Memory B cell (primary cell): Measurements from ENCODE around the gene ALG14.

Source experiments
- ATAC-seq: fragments of 150-1000 bp; cut with Tn5 transposase; 2 replicates; pipeline ENCODE4 v1.10.0; 2021; ENCODE audit warnings: low read depth, mild to moderate bottlenecking, moderate library complexity
- DNase-seq, 2 donors: peaks; one replicate each; pipeline ENCODE4 v3.0.0; 2022; ENCODE audit warnings: low spot score in 2 of 2
- H3K27ac Mint-ChIP-seq: one replicate; pipeline ENCODE4 v1.8.0; 2022; ENCODE audit warnings: mild to moderate bottlenecking, moderate library complexity, mixed read lengths
- H3K27me3 Mint-ChIP-seq: one replicate; pipeline ENCODE4 v1.8.0; 2022; ENCODE audit warnings: mixed read lengths
- H3K36me3 Mint-ChIP-seq: one replicate; pipeline ENCODE4 v1.8.0; 2022; ENCODE audit warnings: mild to moderate bottlenecking, mixed read lengths
- H3K4me1 Mint-ChIP-seq: one replicate; pipeline ENCODE4 v1.8.0; 2022; ENCODE audit warnings: mixed read lengths
- H3K4me3 Mint-ChIP-seq: one replicate; pipeline ENCODE4 v1.8.0; 2022; ENCODE audit warnings: mild to moderate bottlenecking, moderate library complexity, mixed read lengths
- H3K9me3 Mint-ChIP-seq: one replicate; pipeline ENCODE4 v1.8.0; 2022; ENCODE audit warnings: mixed read lengths

The ALG14 gene

DNA sequence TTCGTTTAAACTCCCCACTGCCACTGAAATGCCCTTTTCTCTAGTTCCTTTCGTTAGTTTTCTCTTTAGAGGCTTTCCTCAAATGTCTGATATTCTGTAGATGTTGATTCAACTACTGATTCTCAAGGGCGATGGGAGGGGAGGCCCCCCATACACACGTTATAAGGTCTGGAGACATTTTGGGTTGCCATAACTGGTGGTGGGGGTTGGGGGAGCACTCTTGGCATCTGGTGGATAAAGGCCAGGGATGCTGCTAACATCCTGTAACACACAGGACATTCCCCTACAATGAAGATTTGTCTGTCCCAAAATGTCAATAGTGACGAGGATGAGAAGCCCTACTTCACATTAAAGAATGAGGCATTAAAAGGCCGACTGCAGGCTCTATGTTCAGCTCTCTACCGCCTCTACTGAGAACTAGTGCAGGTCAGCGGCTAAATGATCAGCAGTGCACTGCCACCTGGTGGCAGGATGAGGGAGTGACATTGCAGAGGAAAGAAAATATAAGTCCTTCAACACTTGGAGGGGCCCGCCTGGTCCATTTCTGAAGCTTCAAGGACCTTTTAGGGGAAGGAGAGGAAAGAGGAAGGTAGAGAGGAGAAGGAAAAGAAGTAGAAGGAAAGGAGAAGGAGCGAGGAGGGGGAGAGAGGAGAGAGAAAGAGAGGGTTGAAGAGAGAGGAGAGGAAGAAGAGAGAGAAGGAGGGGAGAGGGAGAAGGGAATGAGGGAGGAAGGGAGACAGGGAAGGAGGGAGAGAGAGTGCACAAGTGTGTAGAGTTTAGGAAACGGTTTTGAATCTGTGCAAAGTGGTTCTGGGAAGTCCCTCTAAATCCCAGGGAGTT, 29.4 kb downstream of the ALG14 start:
- H3K4me1 Mint-ChIP-seq, result no peaks in the 10 kb centered on the region
- H3K27me3 Mint-ChIP-seq, result no peaks in the 10 kb centered on the region
- DNase-seq (peak; percentile 76 to 79), ATAC-seq (peak; percentile 95)
- no peaks in the 10 kb centered on the region for H3K9me3 Mint-ChIP-seq
- H3K36me3 Mint-ChIP-seq, result peaks cover 4% of the 10 kb centered on the region
- no peak overlapping the region for H3K27ac Mint-ChIP-seq
- no peak overlapping the region for H3K4me3 Mint-ChIP-seq

DNA sequence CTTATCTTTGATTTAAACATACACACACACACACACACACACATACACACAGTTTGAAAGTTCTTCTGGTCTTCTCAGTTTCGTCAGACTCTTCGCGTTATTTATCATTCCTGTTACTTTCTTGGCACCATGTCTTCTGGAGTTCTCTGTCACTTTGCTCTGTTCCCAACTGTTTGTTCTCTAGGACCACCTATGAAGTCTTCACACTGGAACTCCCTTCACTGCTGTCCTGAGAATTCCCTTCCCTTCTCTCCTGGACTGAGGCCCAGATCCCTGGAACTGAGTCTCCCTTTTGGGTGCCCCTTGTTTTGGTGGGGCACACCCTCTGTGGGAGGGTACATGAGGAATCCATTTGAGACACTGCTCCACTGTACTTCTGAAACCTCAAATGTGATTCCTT, 30.5 kb downstream of the ALG14 start:
- DNase-seq (no peak), ATAC-seq (no peak)
- Mint-ChIP-seq H3K4me1 (no peaks in the 10 kb centered on the region), H3K36me3 (peaks cover 4% of the 10 kb centered on the region), H3K4me3 (no peak overlapping the region), H3K27ac (no peak overlapping the region), H3K9me3 (no peaks in the 10 kb centered on the region), H3K27me3 (no peaks in the 10 kb centered on the region)

DNA sequence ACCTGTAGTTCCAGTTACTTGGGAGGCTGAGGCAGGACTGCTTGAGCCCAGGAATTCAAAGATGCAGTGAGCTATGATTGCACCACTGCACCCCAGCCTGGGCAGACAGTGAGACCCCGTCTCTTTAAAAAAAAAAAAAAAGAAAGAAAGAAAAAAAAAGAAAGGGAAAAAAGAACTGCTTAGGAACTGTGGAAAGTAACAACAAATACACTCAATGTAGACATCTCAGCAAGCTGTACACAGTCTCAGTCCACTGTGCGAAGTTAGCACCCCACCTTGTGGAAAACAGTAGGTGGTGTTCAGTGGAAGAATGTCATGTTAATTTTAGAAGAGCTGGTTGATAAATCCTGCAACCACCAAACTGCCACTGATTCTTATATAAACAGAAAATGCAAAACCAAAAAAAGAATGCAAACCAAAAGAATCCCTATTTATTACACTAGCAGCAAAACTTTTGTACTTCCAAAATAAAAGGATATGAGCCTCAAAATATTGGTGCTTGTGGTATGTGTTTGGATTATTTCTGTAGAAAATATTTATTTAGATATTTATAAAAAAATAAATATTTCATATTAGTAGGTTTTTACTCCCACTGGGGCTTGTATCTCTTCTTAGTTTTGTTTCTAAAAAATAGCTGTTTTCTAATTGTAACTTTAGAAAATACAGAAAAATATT, 31.1 kb downstream of the ALG14 start:
- DNase-seq (no peak), ATAC-seq (peak; percentile 48)
- Mint-ChIP-seq H3K4me1 (no peaks in the 10 kb centered on the region), H3K4me3 (no peak overlapping the region), H3K36me3 (peaks cover 4% of the 10 kb centered on the region), H3K27ac (no peak overlapping the region), H3K9me3 (no peaks in the 10 kb centered on the region), H3K27me3 (no peaks in the 10 kb centered on the region)

DNA sequence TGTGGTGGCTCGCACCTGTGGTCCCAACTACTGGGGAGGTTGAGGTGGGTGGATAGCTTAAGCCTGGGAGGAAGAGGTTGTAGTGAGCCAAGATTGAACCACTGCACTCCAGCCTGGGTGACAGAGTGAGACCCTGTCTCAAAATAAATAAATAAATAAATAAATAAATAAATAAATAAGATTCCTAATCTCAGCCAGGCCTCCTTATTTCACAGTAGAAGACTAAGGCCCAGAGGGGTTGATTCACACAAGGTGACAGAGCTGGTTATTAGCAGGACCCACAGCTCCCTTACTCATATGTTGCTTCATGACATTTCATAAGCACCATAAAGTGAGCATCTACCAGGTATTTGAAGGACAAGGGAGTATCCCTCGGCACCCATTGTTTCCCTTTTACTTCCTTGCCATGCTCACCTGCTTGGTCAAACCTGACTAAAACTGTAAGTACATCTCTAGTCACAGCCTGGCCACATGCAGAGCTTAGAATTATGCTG, 32.7 kb downstream of the ALG14 start:
- H3K27ac Mint-ChIP-seq, result no peak overlapping the region
- DNase-seq, result no peak
- H3K36me3 Mint-ChIP-seq, result peaks cover 4% of the 10 kb centered on the region
- no peaks in the 10 kb centered on the region for H3K27me3 Mint-ChIP-seq
- ATAC-seq, result no peak
- H3K4me1 Mint-ChIP-seq, result no peaks in the 10 kb centered on the region
- no peak overlapping the region for H3K4me3 Mint-ChIP-seq
- no peaks in the 10 kb centered on the region for H3K9me3 Mint-ChIP-seq

DNA sequence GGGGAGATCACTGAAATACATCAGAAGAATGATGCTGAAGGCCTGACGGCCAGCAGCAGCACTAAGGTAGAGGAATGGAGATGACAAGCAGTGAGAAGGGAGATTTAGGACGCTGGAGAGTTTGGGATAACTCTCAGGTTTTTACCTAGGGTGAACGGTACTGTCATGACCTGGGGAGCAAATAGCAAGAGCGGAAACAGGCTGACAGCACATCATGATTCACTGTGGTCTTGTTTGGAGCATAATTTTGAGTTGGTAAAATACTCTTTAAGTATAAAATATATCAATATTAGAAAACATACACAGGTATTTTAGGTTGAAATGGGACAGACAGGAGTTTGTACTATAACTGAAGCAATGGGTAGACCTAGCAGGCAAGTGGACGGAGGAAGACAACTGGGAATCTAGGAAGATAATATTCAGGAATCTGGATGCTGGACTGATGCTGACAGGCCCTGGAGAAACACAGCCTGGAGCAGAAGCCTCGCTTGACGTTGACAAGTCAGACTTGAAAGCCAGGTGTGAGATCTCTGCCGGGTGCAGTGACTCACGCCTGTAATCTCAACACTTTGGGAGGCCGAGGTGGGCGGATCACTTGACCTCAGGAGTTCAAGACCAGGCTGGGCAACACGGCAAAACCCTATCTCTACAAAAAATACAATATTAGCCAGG, 33.3 kb downstream of the ALG14 start:
- DNase-seq (no peak), ATAC-seq (no peak)
- Mint-ChIP-seq H3K27ac (no peak overlapping the region), H3K9me3 (no peaks in the 10 kb centered on the region), H3K4me1 (no peaks in the 10 kb centered on the region), H3K36me3 (peaks cover 4% of the 10 kb centered on the region), H3K27me3 (no peaks in the 10 kb centered on the region), H3K4me3 (no peak overlapping the region)

DNA sequence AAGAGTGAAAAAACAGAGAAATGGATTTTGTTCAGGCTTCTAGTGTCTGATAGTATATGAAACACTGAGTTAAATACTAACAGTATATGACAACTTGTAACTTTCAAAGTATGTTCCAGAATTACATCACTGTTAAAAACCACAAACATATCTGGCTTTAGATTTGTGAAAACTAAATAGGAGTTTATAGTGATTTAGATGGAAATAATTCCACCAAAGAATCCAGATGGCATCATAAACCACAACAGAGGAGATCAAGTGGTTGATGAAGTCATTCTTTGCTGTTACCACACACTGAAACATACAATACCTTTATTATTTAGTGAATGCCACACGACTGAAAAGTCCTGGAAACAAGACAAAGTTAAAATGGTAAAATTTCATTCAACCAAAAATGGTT, 37.2 kb downstream of the ALG14 start:
- Mint-ChIP-seq H3K36me3 (peaks cover 6% of the 10 kb centered on the region), H3K27ac (no peak overlapping the region), H3K4me1 (no peaks in the 10 kb centered on the region), H3K4me3 (no peak overlapping the region), H3K9me3 (no peaks in the 10 kb centered on the region), H3K27me3 (no peaks in the 10 kb centered on the region)
- no peak for DNase-seq
- ATAC-seq, result no peak

DNA sequence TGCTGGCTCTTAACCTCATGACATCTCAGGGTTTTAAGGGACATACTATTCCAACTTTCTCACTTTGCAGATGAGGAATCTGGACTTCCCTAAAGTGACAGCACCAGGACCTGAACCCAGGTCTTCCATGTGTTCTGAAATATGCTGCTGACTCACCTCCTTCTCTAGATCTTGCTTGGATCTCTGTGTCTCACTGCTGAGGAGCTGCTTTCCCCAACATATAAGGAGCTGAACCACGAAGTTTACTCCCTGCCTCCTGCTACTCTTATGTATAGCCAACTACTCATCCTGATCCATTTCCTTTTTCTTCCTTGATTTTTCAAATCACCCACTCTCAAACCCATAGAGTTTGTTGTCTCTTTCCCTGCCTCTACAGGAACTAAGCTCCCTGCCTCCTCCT, 38.2 kb downstream of the ALG14 start:
- no peak overlapping the region for H3K4me3 Mint-ChIP-seq
- no peaks in the 10 kb centered on the region for H3K9me3 Mint-ChIP-seq
- H3K36me3 Mint-ChIP-seq, result peaks cover 6% of the 10 kb centered on the region
- no peaks in the 10 kb centered on the region for H3K4me1 Mint-ChIP-seq
- ATAC-seq, result no peak
- H3K27me3 Mint-ChIP-seq, result no peaks in the 10 kb centered on the region
- no peak overlapping the region for H3K27ac Mint-ChIP-seq
- DNase-seq, result no peak

DNA sequence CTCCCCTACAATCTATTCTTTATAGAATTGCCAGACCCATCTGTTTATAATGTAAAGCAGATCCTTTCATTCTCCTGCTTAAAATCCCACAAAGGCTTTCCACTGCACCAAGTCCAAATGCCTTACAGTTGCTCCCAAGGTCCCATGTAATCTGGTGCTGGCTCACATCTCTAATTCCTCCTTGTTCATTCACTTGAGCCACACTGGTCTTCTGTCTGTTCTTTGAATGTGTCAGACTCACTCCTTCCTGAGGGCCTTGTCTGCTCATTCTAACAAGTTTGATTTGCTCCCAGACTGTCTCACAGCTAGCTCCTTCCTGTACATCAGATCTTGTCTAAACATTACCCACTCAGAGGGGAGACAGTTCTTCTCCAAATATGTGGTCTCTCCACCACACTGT, 38.9 kb downstream of the ALG14 start:
- Mint-ChIP-seq H3K27ac (no peak overlapping the region), H3K9me3 (peaks cover 1% of the 10 kb centered on the region), H3K27me3 (no peaks in the 10 kb centered on the region), H3K4me1 (no peaks in the 10 kb centered on the region), H3K36me3 (peaks cover 9% of the 10 kb centered on the region), H3K4me3 (no peak overlapping the region)
- DNase-seq (no peak), ATAC-seq (no peak)

DNA sequence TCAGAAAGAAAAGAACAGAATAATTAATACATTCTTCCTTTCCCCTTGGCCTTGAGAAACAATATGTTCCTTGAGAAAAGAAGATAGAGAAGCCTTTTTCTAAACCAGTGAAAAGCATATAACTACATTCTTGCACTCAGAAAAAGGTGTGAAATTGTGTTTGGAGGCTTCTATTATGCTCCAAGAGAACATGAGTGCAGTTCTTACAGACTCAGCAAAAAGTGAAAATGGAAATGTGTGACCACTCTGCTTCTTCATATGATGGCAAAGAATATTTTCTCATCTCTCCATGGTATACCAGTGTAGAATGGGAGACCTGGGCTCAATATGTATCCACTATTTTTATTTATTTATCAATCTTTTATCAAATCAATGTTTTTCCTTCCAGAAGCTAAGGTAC, 43.2 kb downstream of the ALG14 start:
- peaks cover 26% of the 10 kb centered on the region for H3K36me3 Mint-ChIP-seq
- DNase-seq, result no peak
- no peak overlapping the region for H3K27ac Mint-ChIP-seq
- H3K9me3 Mint-ChIP-seq, result peaks cover 4% of the 10 kb centered on the region
- ATAC-seq, result no peak
- no peaks in the 10 kb centered on the region for H3K27me3 Mint-ChIP-seq
- no peaks in the 10 kb centered on the region for H3K4me1 Mint-ChIP-seq
- no peak overlapping the region for H3K4me3 Mint-ChIP-seq

DNA sequence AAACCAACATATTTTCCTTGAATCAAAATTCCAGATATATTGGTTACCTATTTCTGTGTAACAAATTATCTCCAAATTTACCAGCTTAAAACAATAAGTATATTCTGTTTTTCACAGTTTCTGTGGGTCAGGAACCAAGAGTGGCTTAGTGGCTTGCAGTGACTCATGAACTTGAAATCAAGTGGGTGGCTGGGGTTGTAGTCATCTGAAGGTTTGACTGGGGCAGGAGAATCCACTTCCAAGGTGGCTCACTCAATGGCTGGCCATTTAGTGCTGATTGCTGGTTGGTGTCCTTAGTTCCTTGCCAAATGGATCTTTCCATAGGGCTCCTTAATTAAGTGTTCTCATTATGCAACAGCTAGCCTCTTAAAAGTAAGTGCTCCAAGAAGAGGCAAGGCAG, 43.8 kb downstream of the ALG14 start:
- Mint-ChIP-seq H3K27ac (no peak overlapping the region), H3K27me3 (no peaks in the 10 kb centered on the region), H3K9me3 (peaks cover 4% of the 10 kb centered on the region), H3K4me3 (no peak overlapping the region), H3K4me1 (no peaks in the 10 kb centered on the region), H3K36me3 (peaks cover 28% of the 10 kb centered on the region)
- no peak for DNase-seq
- ATAC-seq, result no peak

DNA sequence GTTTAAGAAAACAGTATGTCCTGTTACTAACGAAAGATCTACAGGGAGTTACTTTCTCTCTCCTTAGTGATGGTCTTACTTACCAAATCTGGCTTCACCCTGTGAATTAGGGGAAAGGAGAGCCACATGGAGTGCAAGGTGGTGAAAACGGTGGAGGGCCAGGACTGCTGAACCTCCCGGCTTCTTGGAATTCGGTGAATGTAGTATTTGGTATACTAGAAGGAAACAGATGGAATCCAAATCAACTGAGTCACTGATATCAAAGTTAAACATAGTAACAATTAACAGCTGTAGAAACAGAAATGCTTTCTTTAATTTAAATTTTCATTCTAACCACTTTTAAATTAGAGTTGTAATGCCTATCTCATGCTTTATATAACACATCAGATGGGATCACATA, 45.7 kb downstream of the ALG14 start:
- peaks cover 28% of the 10 kb centered on the region for H3K36me3 Mint-ChIP-seq

DNA sequence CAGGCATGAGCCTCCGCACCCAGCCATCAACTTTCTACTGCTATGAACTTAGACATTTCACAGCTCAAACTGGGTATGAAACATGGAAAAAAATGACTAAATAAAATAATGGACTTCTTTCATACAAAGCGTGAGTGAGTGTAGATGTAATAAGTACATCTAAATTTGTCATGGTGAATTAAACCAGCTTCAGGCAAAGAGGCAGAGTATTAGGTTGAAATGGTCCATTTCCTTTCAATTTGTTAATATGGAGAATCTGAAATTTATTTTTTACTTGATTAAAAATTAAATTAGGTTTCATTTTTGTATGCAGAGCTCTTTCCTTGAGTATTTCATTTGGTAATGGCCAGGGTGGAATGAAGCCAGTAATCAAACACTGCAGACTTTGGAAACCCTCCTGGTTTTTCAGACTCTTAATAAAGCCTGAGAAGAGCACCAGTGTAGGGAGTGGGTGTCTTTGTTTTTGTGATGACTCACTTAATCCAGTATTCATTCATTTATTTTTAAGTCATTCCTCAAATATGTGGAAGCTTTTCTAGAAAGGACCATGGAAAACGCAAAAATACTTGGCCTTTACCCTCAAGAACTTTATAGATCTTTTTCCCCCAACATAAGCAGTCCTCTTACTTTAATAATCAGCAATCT, 49.2 kb downstream of the ALG14 start:
- DNase-seq, result no peak
- no peak overlapping the region for H3K27ac Mint-ChIP-seq
- ATAC-seq, result no peak
- no peaks in the 10 kb centered on the region for H3K4me1 Mint-ChIP-seq
- no peak overlapping the region for H3K4me3 Mint-ChIP-seq
- no peaks in the 10 kb centered on the region for H3K27me3 Mint-ChIP-seq
- H3K9me3 Mint-ChIP-seq, result peaks cover 3% of the 10 kb centered on the region
- H3K36me3 Mint-ChIP-seq, result peaks cover 21% of the 10 kb centered on the region

More for the DNA sequence above, 45.7 kb downstream of the ALG14 start:
- no peaks in the 10 kb centered on the region for H3K27me3 Mint-ChIP-seq
- ATAC-seq, result no peak
- DNase-seq, result no peak
- H3K27ac Mint-ChIP-seq, result no peak overlapping the region
- H3K4me3 Mint-ChIP-seq, result no peak overlapping the region
- peaks cover 4% of the 10 kb centered on the region for H3K9me3 Mint-ChIP-seq
- H3K4me1 Mint-ChIP-seq, result no peaks in the 10 kb centered on the region

DNA sequence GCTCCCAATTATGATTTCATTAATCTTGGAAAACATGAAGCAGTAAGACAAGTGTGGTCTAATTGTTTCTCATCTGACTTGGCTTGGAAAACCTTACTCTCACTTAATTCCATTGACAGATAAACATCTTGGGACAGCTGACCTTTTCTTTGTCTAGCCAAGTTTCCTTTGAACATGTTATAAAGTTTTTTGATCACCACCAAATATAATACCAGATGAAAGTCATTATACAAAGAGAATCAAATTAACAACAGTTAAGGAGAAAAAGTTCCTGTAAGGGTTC, 50.2 kb downstream of the ALG14 start:
- H3K9me3 Mint-ChIP-seq, result peaks cover 3% of the 10 kb centered on the region
- H3K4me1 Mint-ChIP-seq, result no peaks in the 10 kb centered on the region
- peaks cover 23% of the 10 kb centered on the region for H3K36me3 Mint-ChIP-seq
- ATAC-seq (no peak), DNase-seq (no peak)
- no peak overlapping the region for H3K4me3 Mint-ChIP-seq
- H3K27ac Mint-ChIP-seq, result no peak overlapping the region
- no peaks in the 10 kb centered on the region for H3K27me3 Mint-ChIP-seq
